GM20000 (cell line): ENCODE measurements around the gene RHOB.

Experiments
- DNase-seq: peaks from one replicate; pipeline ENCODE4 v3.0.0; 2012; ENCODE audit warnings: low spot score
- CTCF ChIP-seq: IDR thresholded peaks from 2 replicates; pipeline ENCODE4 v1.5.1; 2012; ENCODE audit warnings: mild to moderate bottlenecking, control low read depth; ENCODE audit errors: extremely low read depth, missing control alignments

Gene RHOB

DNA sequence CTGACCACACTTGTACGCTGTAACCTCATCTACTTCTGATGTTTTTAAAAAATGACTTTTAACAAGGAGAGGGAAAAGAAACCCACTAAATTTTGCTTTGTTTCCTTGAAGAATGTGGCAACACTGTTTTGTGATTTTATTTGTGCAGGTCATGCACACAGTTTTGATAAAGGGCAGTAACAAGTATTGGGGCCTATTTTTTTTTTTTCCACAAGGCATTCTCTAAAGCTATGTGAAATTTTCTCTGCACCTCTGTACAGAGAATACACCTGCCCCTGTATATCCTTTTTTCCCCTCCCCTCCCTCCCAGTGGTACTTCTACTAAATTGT, 2.1 kb downstream of the RHOB start:
- no peak for TF ChIP-seq CTCF
- no peak for DNase-seq

DNA sequence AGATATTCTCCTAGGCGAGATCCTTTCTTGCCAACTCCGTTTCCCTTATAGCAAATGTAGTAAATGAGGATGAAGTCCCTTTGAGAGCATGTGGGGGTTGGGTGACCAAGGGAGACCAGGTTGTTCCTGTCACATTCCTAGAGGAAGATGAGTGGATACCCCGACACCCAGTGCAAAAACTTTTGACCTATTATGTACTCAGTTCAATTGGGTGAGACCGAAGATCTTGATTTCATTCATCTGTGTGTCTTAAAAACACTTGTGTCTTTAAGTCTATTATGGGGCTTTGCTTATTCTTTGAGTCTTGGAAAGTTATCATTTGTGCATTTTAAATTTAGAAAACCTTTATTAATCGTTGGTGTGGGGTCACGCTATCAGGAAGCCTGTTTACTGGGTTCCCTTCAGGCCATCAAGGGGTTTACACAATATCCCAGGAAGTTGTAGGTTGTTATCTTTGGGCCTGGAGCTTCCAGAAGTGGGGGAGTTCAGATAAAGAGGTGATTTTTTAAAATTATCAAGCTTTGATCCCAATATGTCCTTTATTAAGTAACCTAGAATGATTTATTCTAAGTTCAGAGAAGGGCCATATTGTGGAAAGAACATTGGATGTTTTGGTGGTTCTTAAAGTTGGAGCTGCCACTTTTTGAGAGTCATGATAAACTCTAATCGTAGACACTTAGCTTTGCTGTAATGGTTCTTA, 2.8 kb downstream of the RHOB start:
- DNase-seq = no peak
- TF ChIP-seq CTCF = no peak

GRCh38 chr2:20450201-20450999, 3.5 kb downstream of the RHOB start:
- no peak for TF ChIP-seq CTCF
- no peak for DNase-seq

DNA sequence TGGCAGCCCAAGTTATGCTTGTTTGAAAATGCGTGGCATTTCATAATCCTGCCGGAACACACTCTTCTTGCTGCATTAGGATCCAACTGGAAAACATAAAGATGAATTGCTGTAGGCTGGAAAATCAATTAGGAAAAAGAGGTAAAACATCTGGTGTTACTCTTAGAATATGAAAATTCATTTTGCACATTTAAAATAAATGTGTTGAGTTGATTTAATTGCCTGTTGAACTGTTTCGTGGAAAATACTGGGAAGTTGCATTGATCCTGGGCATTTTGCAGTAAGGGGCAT, 4.1 kb downstream of the RHOB start:
- no peak for DNase-seq
- no peak for TF ChIP-seq CTCF

- TF ChIP-seq CTCF = no peak
- DNase-seq = no peak
Observed at GRCh38 chr2:20451341-20451740, 4.5 kb downstream of the RHOB start.

GRCh38 chr2:20451761-20452499, 5.1 kb downstream of the RHOB start:
- TF ChIP-seq CTCF = no peak

GRCh38 chr2:20452551-20452950, 5.7 kb downstream of the RHOB start:
- no peak for TF ChIP-seq CTCF
- no peak for DNase-seq

More at GRCh38 chr2:20451761-20452499, 5.1 kb downstream of the RHOB start:
- DNase-seq = no peak
